GM12892 (cell line): ENCODE results near the gene OGDH.

Source experiments
- DNase-seq: peaks from one replicate; pipeline ENCODE4 v3.0.0; 2011; ENCODE audit not compliant: insufficient read length
- FAIRE-seq: peaks from 2 replicates; lab custom pipeline; 2011; peaks lifted over from hg19 to GRCh38; lab: Jason Lieb, UNC
- POLR2A ChIP-seq: IDR thresholded peaks from 2 replicates; pipeline ENCODE4 v1.6.1; 2011; ENCODE audit warnings: low read depth, low read length, control low read depth
- POLR2AphosphoS5 ChIP-seq: IDR thresholded peaks from 2 replicates; pipeline ENCODE4 v1.6.1; 2011; ENCODE audit warnings: low read depth, low read length, control low read depth
- TAF1 ChIP-seq: IDR thresholded peaks from 2 replicates; pipeline ENCODE4 v1.6.1; 2011; ENCODE audit warnings: low read depth, mild to moderate bottlenecking, control low read depth, low read length, borderline replicate concordance

OGDH gene

DNA sequence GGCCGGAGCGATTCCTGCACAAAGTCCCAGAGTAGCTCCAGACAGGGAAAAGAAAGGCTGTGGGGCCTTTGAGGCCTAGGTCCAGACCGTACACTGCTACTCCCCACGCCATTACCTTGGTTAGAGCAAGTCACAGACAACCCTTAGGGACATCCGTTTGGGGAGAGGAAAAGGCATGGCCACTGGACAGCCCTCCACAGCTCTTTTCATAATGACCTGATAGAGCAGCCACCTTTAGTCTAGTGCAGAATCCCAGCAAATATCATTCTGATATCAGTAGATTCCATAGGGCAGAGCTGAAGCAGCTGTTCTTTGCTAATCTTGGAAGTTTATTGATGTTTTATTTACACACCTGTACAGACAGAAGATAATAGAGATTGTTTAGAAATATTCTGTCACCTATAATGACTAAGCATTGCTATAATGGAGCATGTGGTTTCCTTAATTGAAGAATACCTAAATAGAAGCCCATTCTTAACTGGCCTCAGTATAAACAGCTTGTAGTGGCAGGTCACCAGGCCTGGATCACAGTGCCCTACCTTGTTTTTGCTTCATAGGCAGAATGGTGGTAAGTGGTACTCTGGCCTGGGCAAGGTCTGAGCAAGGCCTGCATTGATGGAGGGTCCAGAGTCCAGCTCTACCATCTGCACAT lies 27.9 kb downstream of the OGDH start:
- no peak for FAIRE-seq
- no peak for TF ChIP-seq TAF1
- no peak for TF ChIP-seq POLR2A
- no peak for TF ChIP-seq POLR2AphosphoS5
- DNase-seq = no peak

- TF ChIP-seq POLR2A (no peak), TAF1 (no peak), POLR2AphosphoS5 (no peak)
- DNase-seq (no peak), FAIRE-seq (no peak)
Measured at GRCh38 chr7:44634839-44635591, 28.6 kb downstream of the OGDH start.

DNA sequence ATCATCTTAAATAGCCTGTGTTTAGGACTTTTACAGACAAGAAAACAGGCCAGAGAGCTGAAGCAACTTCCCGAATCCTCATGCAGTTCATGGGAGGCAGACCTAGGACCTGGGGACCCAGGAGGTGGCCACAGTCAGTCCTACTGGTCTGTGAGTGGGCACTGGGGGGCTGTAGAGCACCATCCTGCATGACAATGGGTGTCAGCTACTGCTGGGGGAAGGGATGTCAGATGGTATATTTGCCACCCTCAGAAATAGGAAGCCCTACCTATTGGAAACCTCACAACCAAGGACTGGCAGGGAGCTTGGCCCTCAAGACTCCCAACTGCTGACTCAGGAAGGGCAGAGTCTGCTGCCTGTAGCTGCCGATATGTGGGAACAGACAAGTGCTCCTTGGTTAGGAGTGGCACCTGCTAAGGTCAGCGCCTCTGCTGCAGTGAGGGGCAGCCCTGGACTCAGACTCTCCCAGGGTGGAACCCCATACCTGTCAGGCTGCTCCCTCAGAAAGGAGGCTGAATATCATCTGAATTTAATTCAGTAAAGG lies 29.7 kb downstream of the OGDH start:
- TF ChIP-seq POLR2A (no peak), POLR2AphosphoS5 (no peak), TAF1 (no peak)
- no peak for DNase-seq
- no peak for FAIRE-seq

DNA sequence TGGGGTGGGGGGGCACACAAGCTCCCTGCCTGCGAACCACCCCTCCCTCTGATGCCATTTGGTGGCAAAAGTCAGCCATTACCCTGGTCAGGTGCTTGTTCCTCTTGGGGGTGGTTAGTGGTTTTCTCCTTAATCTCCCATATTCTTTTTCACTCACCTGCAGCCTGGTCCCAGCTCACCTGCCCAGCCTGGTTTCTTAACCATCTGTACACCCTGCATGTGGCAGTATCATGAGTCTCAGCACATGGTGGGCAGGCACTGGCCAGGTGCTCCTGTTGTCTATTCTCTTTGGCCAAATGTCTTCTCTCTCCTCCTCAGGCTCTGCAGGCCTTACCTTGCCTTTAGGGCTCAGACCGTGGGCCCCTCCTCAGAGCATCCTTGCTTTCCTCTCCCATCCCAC lies 30.5 kb downstream of the OGDH start:
- TF ChIP-seq POLR2AphosphoS5 = no peak
- TF ChIP-seq TAF1 = no peak
- no peak for TF ChIP-seq POLR2A
- DNase-seq (no peak), FAIRE-seq (no peak)

DNA sequence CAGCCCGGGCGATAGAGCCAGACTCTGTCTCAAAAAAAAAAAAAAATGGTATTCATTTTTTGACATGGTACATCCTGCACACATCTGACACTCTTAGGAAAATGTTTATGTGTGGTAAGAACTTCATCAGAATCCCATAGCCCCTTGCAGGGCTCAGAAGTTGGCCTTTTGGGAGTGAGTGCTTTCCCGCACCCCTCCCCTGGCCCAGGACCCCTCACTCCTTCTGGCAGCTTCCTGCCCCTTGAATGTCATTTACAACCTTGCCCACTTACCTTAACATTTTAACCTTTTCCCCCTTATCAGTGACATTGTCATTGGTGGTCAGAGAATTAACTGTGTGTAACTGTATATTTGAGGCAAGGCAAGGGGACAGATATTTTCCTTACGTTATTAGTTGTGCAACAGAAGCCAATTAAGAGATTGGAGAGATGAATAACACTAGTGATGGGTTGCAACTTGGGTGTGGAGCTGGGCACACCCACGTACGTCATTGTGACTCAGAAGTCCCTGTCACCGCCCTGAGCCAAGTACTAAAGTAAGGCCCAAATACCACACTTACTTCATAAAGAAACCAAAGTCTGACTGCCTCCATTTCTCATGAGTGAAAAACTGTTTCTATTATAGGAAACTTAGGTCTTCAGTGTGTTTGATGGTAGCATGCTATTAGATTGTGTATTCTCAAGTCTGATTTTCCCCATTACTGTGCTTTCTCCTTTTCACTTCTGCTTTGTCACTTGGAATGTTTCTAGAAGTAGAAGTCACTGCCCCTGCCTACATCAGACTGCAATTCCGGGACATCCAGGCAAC lies 31.6 kb downstream of the OGDH start:
- peak; percentile 74 for FAIRE-seq
- TF ChIP-seq TAF1 (no peak), POLR2AphosphoS5 (no peak; the same call in 1 of the 2 replicates), POLR2A (no peak)
- no peak for DNase-seq

- DNase-seq = peak; percentile 71
- peak; percentile 91 for FAIRE-seq
- peak; percentile 91 for TF ChIP-seq POLR2AphosphoS5
- TF ChIP-seq POLR2A = peak; percentile 76
- TF ChIP-seq TAF1 = peak; percentile 93
Measured at GRCh38 chr7:44638611-44639557, 32.5 kb downstream of the OGDH start.

- FAIRE-seq = no peak
- TF ChIP-seq TAF1 (no peak), POLR2AphosphoS5 (0 out of 2 replicates have a peak, but pooled peaks have one; percentile 7)
- no peak for DNase-seq
Measured at GRCh38 chr7:44639671-44640321, 33.4 kb downstream of the OGDH start.

GRCh38 chr7:44643206-44643605 lies 36.8 kb downstream of the OGDH start:
- DNase-seq (no peak), FAIRE-seq (no peak)
- no peak for TF ChIP-seq TAF1
- TF ChIP-seq POLR2A = no peak
- TF ChIP-seq POLR2AphosphoS5 = no peak

GRCh38 chr7:44645254-44645653 lies 38.8 kb downstream of the OGDH start:
- FAIRE-seq = no peak
- no peak for DNase-seq
- TF ChIP-seq TAF1 (no peak), POLR2A (no peak), POLR2AphosphoS5 (no peak)

DNA sequence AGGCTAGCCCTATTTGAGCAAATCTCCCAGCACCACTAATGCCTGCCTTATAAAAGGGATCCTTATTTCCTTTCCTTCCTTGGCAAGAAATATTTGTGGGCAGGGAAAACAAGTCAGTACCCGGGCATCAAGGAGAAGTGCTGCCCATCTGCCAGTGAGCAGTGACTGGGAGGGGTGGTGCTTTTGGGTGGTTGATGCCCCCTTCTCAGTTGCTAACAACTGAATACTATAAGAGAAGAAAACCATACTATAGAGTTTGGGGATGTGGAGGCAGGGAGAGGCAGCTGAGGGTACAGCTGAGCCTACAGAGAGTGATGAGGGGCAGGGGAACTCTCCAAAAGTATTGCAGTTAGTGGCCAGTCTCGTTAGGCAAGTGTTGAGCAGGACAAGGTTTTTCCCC lies 39.3 kb downstream of the OGDH start:
- FAIRE-seq (no peak), DNase-seq (no peak)
- TF ChIP-seq POLR2A (no peak), POLR2AphosphoS5 (no peak), TAF1 (no peak)
